ENCODE results near the gene CCDC69. TPM values are rescaled to one million over a fixed set of nuclear protein-coding genes. Genes with fewer than 3 reads are reported as not detected.
A peak's percentile ranks its signal among the peaks of the same experiment; 100 is the strongest.

The CCDC69 gene
- total RNA-seq, 1 experiment from 2014 or later, result 241 TPM

GRCh38 chr5:151151793-151152192, 72.1 kb downstream of the CCDC69 start:
- Histone ChIP-seq H3K27ac (ENCODE audit: low read length) (peak overlapping the region; percentile 95), H3K27me3 (ENCODE audit: low read length) (no peaks in the 10 kb centered on the region), H3K4me2 (ENCODE audit: low read depth, low read length, poor library complexity, severe bottlenecking) (peak overlapping the region; percentile 87), H3K79me2 (ENCODE audit: low read length) (peaks cover 96% of the 10 kb centered on the region), H3K9ac (ENCODE audit: low read length) (peak overlapping the region; percentile 71), H2AFZ (ENCODE audit: low read length) (no peak overlapping the region), H3K9me2 (replicated peaks; ENCODE audit: insufficient read depth, low read length) (no peaks in the 10 kb centered on the region), H3K4me1 (ENCODE audit: low read length) (peaks cover 99% of the 10 kb centered on the region), H3K9me3 (ENCODE audit: low read length) (no peaks in the 10 kb centered on the region), H4K20me1 (ENCODE audit: insufficient read depth, low read depth, low read length) (no peaks in the 10 kb centered on the region), H3K4me3 (ENCODE audit: low read length) (peak overlapping the region; percentile 28; the same call in 1 of the 2 replicates), H3K36me3 (ENCODE audit: insufficient read depth, low read length) (peaks cover 17% of the 10 kb centered on the region; the same call in 1 of the 2 replicates)
- DNase-seq, result peak; percentile 55

GRCh38 chr5:151151263-151151660, 72.6 kb downstream of the CCDC69 start:
- peak overlapping the region; percentile 71 for H3K9ac ChIP-seq (ENCODE audit: low read length)
- peaks cover 96% of the 10 kb centered on the region for H3K79me2 ChIP-seq (ENCODE audit: low read length)
- H3K27ac ChIP-seq (ENCODE audit: low read length), result peak overlapping the region; percentile 95
- H3K36me3 ChIP-seq (ENCODE audit: insufficient read depth, low read length), result peaks cover 22% of the 10 kb centered on the region; the same call in 1 of the 2 replicates
- no peaks in the 10 kb centered on the region for H3K9me3 ChIP-seq (ENCODE audit: low read length)
- H3K9me2 ChIP-seq (replicated peaks; ENCODE audit: insufficient read depth, low read length), result no peaks in the 10 kb centered on the region
- DNase-seq, result peak; percentile 55
- H3K4me3 ChIP-seq (ENCODE audit: low read length), result peak overlapping the region; percentile 28
- no peak overlapping the region for H2AFZ ChIP-seq (ENCODE audit: low read length)
- peaks cover 99% of the 10 kb centered on the region for H3K4me1 ChIP-seq (ENCODE audit: low read length)
- H4K20me1 ChIP-seq (ENCODE audit: insufficient read depth, low read depth, low read length), result no peaks in the 10 kb centered on the region; the same call in 1 of the 2 replicates
- peak overlapping the region; percentile 87 for H3K4me2 ChIP-seq (ENCODE audit: low read depth, low read length, poor library complexity, severe bottlenecking)
- H3K27me3 ChIP-seq (ENCODE audit: low read length), result no peaks in the 10 kb centered on the region

- no peaks in the 10 kb centered on the region; the same call in 1 of the 2 replicates for H4K20me1 ChIP-seq (ENCODE audit: insufficient read depth, low read depth, low read length)
- H3K4me1 ChIP-seq (ENCODE audit: low read length), result peaks cover 99% of the 10 kb centered on the region
- H3K4me3 ChIP-seq (ENCODE audit: low read length), result peak overlapping the region; percentile 28
- H3K79me2 ChIP-seq (ENCODE audit: low read length), result peaks cover 96% of the 10 kb centered on the region
- no peak overlapping the region for H2AFZ ChIP-seq (ENCODE audit: low read length)
- H3K9me3 ChIP-seq (ENCODE audit: low read length), result no peaks in the 10 kb centered on the region
- peak; percentile 84 for DNase-seq
- H3K36me3 ChIP-seq (ENCODE audit: insufficient read depth, low read length), result peaks cover 24% of the 10 kb centered on the region; the same call in 1 of the 2 replicates
- H3K9ac ChIP-seq (ENCODE audit: low read length), result peak overlapping the region; percentile 71
- H3K27ac ChIP-seq (ENCODE audit: low read length), result peak overlapping the region; percentile 95
- H3K4me2 ChIP-seq (ENCODE audit: low read depth, low read length, poor library complexity, severe bottlenecking), result peak overlapping the region; percentile 87
- H3K9me2 ChIP-seq (replicated peaks; ENCODE audit: insufficient read depth, low read length), result no peaks in the 10 kb centered on the region
- H3K27me3 ChIP-seq (ENCODE audit: low read length), result no peaks in the 10 kb centered on the region
Measured at GRCh38 chr5:151150471-151151262, 73.2 kb downstream of the CCDC69 start.

GRCh38 chr5:151148583-151148982, 75.3 kb downstream of the CCDC69 start:
- no peak overlapping the region for H2AFZ ChIP-seq (ENCODE audit: low read length)
- H3K4me3 ChIP-seq (ENCODE audit: low read length), result no peak overlapping the region
- DNase-seq, result no peak
- no peaks in the 10 kb centered on the region for H3K9me2 ChIP-seq (replicated peaks; ENCODE audit: insufficient read depth, low read length)
- H4K20me1 ChIP-seq (ENCODE audit: insufficient read depth, low read depth, low read length), result no peaks in the 10 kb centered on the region; the same call in 1 of the 2 replicates
- H3K79me2 ChIP-seq (ENCODE audit: low read length), result peaks cover 99% of the 10 kb centered on the region
- peak overlapping the region; percentile 11; the same call in 1 of the 2 replicates for H3K27ac ChIP-seq (ENCODE audit: low read length)
- no peak overlapping the region for H3K4me2 ChIP-seq (ENCODE audit: low read depth, low read length, poor library complexity, severe bottlenecking)
- peaks cover 99% of the 10 kb centered on the region for H3K4me1 ChIP-seq (ENCODE audit: low read length)
- no peaks in the 10 kb centered on the region for H3K9me3 ChIP-seq (ENCODE audit: low read length)
- 0 out of 2 replicates have a peak overlapping the region, but pooled peaks have one; percentile 3 for H3K9ac ChIP-seq (ENCODE audit: low read length)
- H3K27me3 ChIP-seq (ENCODE audit: low read length), result no peaks in the 10 kb centered on the region
- H3K36me3 ChIP-seq (ENCODE audit: insufficient read depth, low read length), result peaks cover 25% of the 10 kb centered on the region; the same call in 1 of the 2 replicates

- Histone ChIP-seq H3K9me3 (ENCODE audit: low read length) (no peaks in the 10 kb centered on the region), H3K9me2 (replicated peaks; ENCODE audit: insufficient read depth, low read length) (no peaks in the 10 kb centered on the region), H3K4me3 (ENCODE audit: low read length) (peak overlapping the region; percentile 14; the same call in 1 of the 2 replicates), H3K36me3 (ENCODE audit: insufficient read depth, low read length) (peaks cover 28% of the 10 kb centered on the region; the same call in 1 of the 2 replicates), H3K9ac (ENCODE audit: low read length) (peak overlapping the region; percentile 43; the same call in 1 of the 2 replicates), H3K27ac (ENCODE audit: low read length) (peak overlapping the region; percentile 89; the same call in 1 of the 2 replicates), H2AFZ (ENCODE audit: low read length) (no peak overlapping the region), H3K4me2 (ENCODE audit: low read depth, low read length, poor library complexity, severe bottlenecking) (peak overlapping the region; percentile 48), H3K79me2 (ENCODE audit: low read length) (peaks cover 99% of the 10 kb centered on the region), H3K4me1 (ENCODE audit: low read length) (peaks cover 99% of the 10 kb centered on the region), H4K20me1 (ENCODE audit: insufficient read depth, low read depth, low read length) (no peaks in the 10 kb centered on the region; the same call in 1 of the 2 replicates), H3K27me3 (ENCODE audit: low read length) (no peaks in the 10 kb centered on the region)
- no peak for DNase-seq
Measured at GRCh38 chr5:151147033-151147432, 76.9 kb downstream of the CCDC69 start.

GRCh38 chr5:151146061-151146460, 77.8 kb downstream of the CCDC69 start:
- peak overlapping the region; percentile 89 for H3K27ac ChIP-seq (ENCODE audit: low read length)
- H3K27me3 ChIP-seq (ENCODE audit: low read length), result no peaks in the 10 kb centered on the region
- H3K36me3 ChIP-seq (ENCODE audit: insufficient read depth, low read length), result peaks cover 28% of the 10 kb centered on the region; the same call in 1 of the 2 replicates
- H3K4me2 ChIP-seq (ENCODE audit: low read depth, low read length, poor library complexity, severe bottlenecking), result peak overlapping the region; percentile 48
- H3K4me3 ChIP-seq (ENCODE audit: low read length), result peak overlapping the region; percentile 14; the same call in 1 of the 2 replicates
- no peaks in the 10 kb centered on the region for H3K9me2 ChIP-seq (replicated peaks; ENCODE audit: insufficient read depth, low read length)
- peaks cover 99% of the 10 kb centered on the region for H3K79me2 ChIP-seq (ENCODE audit: low read length)
- no peak for DNase-seq
- H3K9me3 ChIP-seq (ENCODE audit: low read length), result no peaks in the 10 kb centered on the region
- H2AFZ ChIP-seq (ENCODE audit: low read length), result no peak overlapping the region
- H3K4me1 ChIP-seq (ENCODE audit: low read length), result peaks cover 99% of the 10 kb centered on the region
- no peaks in the 10 kb centered on the region; the same call in 1 of the 2 replicates for H4K20me1 ChIP-seq (ENCODE audit: insufficient read depth, low read depth, low read length)
- H3K9ac ChIP-seq (ENCODE audit: low read length), result peak overlapping the region; percentile 43

- Histone ChIP-seq H3K4me3 (ENCODE audit: low read length) (no peak overlapping the region; the same call in 1 of the 2 replicates), H3K9ac (ENCODE audit: low read length) (peak overlapping the region; percentile 43), H4K20me1 (ENCODE audit: insufficient read depth, low read depth, low read length) (no peaks in the 10 kb centered on the region; the same call in 1 of the 2 replicates), H3K9me2 (replicated peaks; ENCODE audit: insufficient read depth, low read length) (no peaks in the 10 kb centered on the region), H3K79me2 (ENCODE audit: low read length) (peaks cover 93% of the 10 kb centered on the region), H3K36me3 (ENCODE audit: insufficient read depth, low read length) (peaks cover 30% of the 10 kb centered on the region; the same call in 1 of the 2 replicates), H3K4me2 (ENCODE audit: low read depth, low read length, poor library complexity, severe bottlenecking) (peak overlapping the region; percentile 48), H3K4me1 (ENCODE audit: low read length) (peaks cover 92% of the 10 kb centered on the region), H3K27ac (ENCODE audit: low read length) (peak overlapping the region; percentile 89), H2AFZ (ENCODE audit: low read length) (no peak overlapping the region), H3K27me3 (ENCODE audit: low read length) (no peaks in the 10 kb centered on the region), H3K9me3 (ENCODE audit: low read length) (no peaks in the 10 kb centered on the region)
- no peak for DNase-seq
Measured at GRCh38 chr5:151144922-151145321, 79.0 kb downstream of the CCDC69 start.

GRCh38 chr5:151144275-151144674, 79.6 kb downstream of the CCDC69 start:
- no peaks in the 10 kb centered on the region for H3K27me3 ChIP-seq (ENCODE audit: low read length)
- no peak for DNase-seq
- no peak overlapping the region for H3K4me3 ChIP-seq (ENCODE audit: low read length)
- H3K4me1 ChIP-seq (ENCODE audit: low read length), result peaks cover 86% of the 10 kb centered on the region
- H3K36me3 ChIP-seq (ENCODE audit: insufficient read depth, low read length), result peaks cover 30% of the 10 kb centered on the region; the same call in 1 of the 2 replicates
- H3K9ac ChIP-seq (ENCODE audit: low read length), result peak overlapping the region; percentile 43
- H3K79me2 ChIP-seq (ENCODE audit: low read length), result peaks cover 87% of the 10 kb centered on the region
- H3K9me2 ChIP-seq (replicated peaks; ENCODE audit: insufficient read depth, low read length), result no peaks in the 10 kb centered on the region
- H2AFZ ChIP-seq (ENCODE audit: low read length), result no peak overlapping the region
- H3K27ac ChIP-seq (ENCODE audit: low read length), result peak overlapping the region; percentile 89
- H3K4me2 ChIP-seq (ENCODE audit: low read depth, low read length, poor library complexity, severe bottlenecking), result peak overlapping the region; percentile 67
- no peaks in the 10 kb centered on the region for H3K9me3 ChIP-seq (ENCODE audit: low read length)
- H4K20me1 ChIP-seq (ENCODE audit: insufficient read depth, low read depth, low read length), result no peaks in the 10 kb centered on the region; the same call in 1 of the 2 replicates

Measured in Karpas-422 (cell line).